NT2/D1 (cell line): ENCODE data around the gene EPHA1.

Source experiments
- DNase-seq: peaks from one replicate; pipeline ENCODE4 v3.0.0-alpha.2; 2011; ENCODE audit warnings: low read depth, low spot score
- H3K27me3 ChIP-seq: 2 replicates; pipeline ENCODE4 v1.6.0; 2011; ENCODE audit warnings: mild to moderate bottlenecking; ENCODE audit not compliant: insufficient read length, insufficient read depth
- H3K36me3 ChIP-seq: 2 replicates; pipeline ENCODE4 v1.6.1; 2011; ENCODE audit warnings: mild to moderate bottlenecking, low read length, mixed read lengths; ENCODE audit not compliant: insufficient read depth, insufficient read length
- H3K4me1 ChIP-seq: 2 replicates; pipeline ENCODE4 v1.5.1; 2011; ENCODE audit not compliant: insufficient read depth, insufficient read length
- H3K4me3 ChIP-seq: 2 replicates; pipeline ENCODE4 v1.5.1; 2011; ENCODE audit warnings: low read depth; ENCODE audit not compliant: insufficient read length
- H3K9ac ChIP-seq: 2 replicates; pipeline ENCODE4 v1.6.0; 2011; ENCODE audit warnings: low read depth; ENCODE audit not compliant: insufficient read length
- H3K9me3 ChIP-seq: 2 replicates; pipeline ENCODE4 v1.5.1; 2011; ENCODE audit warnings: mild to moderate bottlenecking, low read length; ENCODE audit not compliant: insufficient read depth
- SUZ12 ChIP-seq: IDR thresholded peaks from 2 replicates; pipeline ENCODE4 v1.6.1; 2011; ENCODE audit not compliant: insufficient read length, insufficient read depth; ENCODE audit errors: extremely low read depth
- YY1 ChIP-seq: IDR thresholded peaks from 2 replicates; pipeline ENCODE4 v1.6.1; 2011; ENCODE audit not compliant: insufficient read length, insufficient read depth
- ZNF274 ChIP-seq: IDR thresholded peaks from 2 replicates; pipeline ENCODE4 v1.6.1; 2011; ENCODE audit warnings: mild to moderate bottlenecking, low read depth, low read length

Gene EPHA1

DNA sequence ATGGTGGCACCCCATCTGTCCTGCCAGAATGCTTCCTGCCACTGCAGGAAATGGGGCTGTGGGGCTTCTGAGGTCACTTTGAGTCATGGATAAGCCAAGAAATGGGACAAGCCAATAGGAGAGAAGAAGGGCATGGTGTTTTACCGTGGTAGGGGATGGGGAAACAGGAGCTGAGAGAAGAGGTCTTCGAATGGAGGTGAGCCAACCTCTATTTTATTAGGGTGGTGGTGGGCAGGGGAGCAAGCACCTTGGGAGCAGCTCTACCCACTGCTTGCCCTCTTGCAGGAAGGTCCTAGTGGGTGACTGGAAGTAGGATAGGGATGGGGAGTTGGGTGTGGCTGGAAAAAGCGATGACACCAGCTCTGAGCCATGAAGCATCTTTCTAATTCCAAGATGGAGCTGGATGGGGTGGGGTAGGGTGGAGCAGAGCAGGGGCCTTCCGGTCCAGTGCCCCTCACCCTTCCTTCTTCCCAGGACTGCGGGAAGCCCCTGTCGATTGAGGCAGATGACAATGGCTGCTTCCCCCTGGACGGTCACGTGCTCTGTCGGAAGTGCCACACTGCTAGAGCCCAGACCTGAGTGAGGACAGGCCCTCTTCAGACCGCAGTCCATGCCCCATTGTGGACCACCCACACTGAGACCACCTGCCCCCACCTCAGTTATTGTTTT is 18.4 kb downstream of the EPHA1 start:
- Histone ChIP-seq H3K36me3 (peaks cover 88% of the 10 kb centered on the region), H3K9ac (no peak overlapping the region)
- TF ChIP-seq ZNF274 (no peak), SUZ12 (no peak), YY1 (no peak)

DNA sequence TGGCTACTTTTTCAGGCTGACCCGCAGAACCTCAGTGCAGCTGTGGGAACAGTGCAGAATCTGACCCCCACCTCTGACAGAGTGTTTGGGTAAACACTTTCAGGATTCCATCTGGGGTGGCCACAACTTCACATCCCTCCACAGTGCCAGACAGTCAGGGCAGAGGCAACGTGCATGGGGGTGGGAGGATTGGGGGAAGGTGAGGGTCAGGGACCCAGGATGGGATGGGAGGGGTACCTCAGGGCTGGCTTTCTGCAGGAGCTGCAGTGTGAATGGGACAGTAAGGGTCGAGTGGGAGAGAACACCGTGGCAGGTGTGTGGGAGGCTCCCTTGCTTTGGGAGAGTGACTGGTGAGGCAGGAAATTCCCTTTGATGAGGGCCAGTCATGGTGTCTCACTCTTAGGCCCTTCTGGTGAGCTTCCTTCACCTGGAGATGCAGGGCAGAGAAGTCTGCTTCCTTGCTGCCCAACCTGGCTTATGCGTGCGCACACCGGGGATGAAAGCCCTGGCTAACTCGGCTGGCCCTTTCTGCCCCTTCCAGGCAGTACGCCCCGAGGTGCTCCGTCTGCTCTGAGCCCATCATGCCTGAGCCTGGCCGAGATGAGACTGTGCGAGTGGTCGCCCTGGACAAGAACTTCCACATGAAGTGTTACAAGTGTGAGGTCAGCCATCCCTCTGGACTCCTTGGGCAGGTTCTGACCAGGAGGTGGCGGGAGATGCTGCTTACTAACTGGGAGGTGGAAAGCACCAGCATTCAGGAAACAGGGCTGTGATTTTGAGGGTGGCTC is 19.1 kb downstream of the EPHA1 start:
- peaks cover 16% of the 10 kb centered on the region for H3K4me1 ChIP-seq
- DNase-seq = no peak
- H3K36me3 ChIP-seq = peaks cover 90% of the 10 kb centered on the region
- no peaks in the 10 kb centered on the region for H3K9me3 ChIP-seq
- no peak for TF ChIP-seq YY1
- no peak for TF ChIP-seq ZNF274
- no peak for TF ChIP-seq SUZ12
- no peak overlapping the region for H3K4me3 ChIP-seq
- no peaks in the 10 kb centered on the region for H3K27me3 ChIP-seq
- H3K9ac ChIP-seq = no peak overlapping the region

More for the DNA sequence above, 18.4 kb downstream of the EPHA1 start:
- DNase-seq = no peak
- H3K4me3 ChIP-seq = no peak overlapping the region
- H3K9me3 ChIP-seq = no peaks in the 10 kb centered on the region
- no peaks in the 10 kb centered on the region for H3K27me3 ChIP-seq
- peaks cover 10% of the 10 kb centered on the region for H3K4me1 ChIP-seq

DNA sequence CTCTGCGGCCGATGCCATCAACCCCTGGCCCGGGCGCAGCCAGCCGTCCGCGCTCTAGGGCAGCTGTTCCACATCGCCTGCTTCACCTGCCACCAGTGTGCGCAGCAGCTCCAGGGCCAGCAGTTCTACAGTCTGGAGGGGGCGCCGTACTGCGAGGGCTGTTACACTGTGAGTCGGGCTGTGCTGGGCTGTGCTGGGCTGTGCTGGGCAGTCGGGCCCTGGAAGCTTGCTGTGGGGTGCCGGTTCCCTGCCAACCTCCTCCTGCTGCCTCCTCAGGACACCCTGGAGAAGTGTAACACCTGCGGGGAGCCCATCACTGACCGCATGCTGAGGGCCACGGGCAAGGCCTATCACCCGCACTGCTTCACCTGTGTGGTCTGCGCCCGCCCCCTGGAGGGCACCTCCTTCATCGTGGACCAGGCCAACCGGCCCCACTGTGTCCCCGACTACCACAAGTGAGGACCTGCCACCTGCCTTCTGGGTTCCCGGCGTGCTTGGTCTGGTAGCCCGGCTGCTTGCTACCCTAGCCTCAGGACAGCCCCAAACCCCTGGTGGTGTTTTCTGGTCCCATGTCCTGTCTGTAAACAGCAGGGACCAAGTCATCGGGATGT is 20.1 kb downstream of the EPHA1 start:
- Histone ChIP-seq H3K4me1 (peaks cover 16% of the 10 kb centered on the region), H3K36me3 (peaks cover 92% of the 10 kb centered on the region), H3K9ac (no peak overlapping the region), H3K4me3 (no peak overlapping the region), H3K9me3 (no peaks in the 10 kb centered on the region), H3K27me3 (no peaks in the 10 kb centered on the region)
- TF ChIP-seq ZNF274 (no peak), YY1 (no peak), SUZ12 (no peak)
- no peak for DNase-seq

DNA sequence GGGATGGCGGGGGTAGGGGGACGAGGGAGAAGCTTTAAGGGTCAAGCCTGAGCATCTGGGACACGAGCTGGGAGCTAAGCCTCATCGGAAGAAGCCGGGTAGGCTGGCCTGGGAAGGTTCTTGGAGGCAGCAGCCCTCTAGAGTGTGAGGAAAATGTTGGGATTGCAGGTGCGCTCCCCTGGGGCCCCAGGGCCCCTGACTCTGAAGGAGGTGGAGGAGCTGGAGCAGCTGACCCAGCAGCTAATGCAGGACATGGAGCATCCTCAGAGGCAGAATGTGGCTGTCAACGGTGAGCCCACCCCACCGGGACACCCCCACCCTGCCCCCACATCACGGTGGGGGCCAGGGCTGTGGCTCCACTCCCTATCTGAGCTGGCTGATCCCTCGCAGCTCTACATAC is 20.6 kb downstream of the EPHA1 start:
- H3K36me3 ChIP-seq = peaks cover 92% of the 10 kb centered on the region
- H3K4me1 ChIP-seq = peaks cover 16% of the 10 kb centered on the region

DNA sequence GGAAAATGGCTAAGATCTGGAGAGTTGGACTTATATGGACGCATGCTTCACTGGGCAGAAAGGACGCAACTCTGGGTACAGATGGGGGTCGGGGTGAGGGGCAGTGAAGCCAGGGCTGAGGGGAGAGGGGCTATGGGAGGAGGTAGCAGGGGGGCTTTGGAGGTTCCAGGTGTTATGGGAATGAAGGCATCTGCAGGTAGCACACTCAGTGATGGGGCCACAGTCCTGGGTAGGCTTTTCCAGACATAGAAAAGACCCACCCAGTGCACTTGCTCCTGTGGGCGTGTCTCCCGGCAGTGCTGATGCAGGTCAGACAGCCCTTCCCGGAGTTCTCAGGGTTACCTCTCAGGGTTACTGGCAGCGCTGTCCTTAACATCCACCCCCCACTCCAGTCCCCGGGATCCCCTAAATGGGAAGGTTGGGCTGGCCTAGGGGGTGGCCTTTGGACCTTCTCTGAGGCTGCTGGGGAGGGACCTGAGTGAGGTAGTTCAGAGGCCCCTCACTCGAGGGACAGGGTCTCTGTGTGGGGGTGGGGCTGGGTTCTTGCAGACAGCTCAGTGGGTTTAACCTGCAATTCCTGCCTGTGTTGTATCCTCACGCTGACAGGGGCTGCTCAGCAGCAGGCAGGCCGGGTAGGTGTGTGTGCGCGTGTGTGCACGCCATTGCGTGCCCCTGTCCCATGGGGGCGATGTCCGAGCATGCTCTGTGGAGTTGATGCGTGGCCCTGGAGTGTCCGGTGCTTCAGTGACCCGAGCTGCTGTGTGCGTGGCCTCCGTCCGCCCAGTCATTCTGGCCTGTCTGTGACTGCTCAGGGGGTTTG is 21.3 kb downstream of the EPHA1 start:
- no peak overlapping the region for H3K4me3 ChIP-seq
- H3K36me3 ChIP-seq = peaks cover 95% of the 10 kb centered on the region
- peaks cover 19% of the 10 kb centered on the region for H3K4me1 ChIP-seq
- no peaks in the 10 kb centered on the region for H3K27me3 ChIP-seq
- no peaks in the 10 kb centered on the region for H3K9me3 ChIP-seq
- H3K9ac ChIP-seq = no peak overlapping the region
- TF ChIP-seq ZNF274 (no peak), YY1 (no peak), SUZ12 (no peak)
- DNase-seq = no peak

More for the DNA sequence above, 20.6 kb downstream of the EPHA1 start:
- Histone ChIP-seq H3K27me3 (no peaks in the 10 kb centered on the region), H3K9ac (no peak overlapping the region), H3K9me3 (no peaks in the 10 kb centered on the region), H3K4me3 (no peak overlapping the region)
- DNase-seq = no peak
- TF ChIP-seq ZNF274 (no peak), SUZ12 (no peak), YY1 (no peak)

DNA sequence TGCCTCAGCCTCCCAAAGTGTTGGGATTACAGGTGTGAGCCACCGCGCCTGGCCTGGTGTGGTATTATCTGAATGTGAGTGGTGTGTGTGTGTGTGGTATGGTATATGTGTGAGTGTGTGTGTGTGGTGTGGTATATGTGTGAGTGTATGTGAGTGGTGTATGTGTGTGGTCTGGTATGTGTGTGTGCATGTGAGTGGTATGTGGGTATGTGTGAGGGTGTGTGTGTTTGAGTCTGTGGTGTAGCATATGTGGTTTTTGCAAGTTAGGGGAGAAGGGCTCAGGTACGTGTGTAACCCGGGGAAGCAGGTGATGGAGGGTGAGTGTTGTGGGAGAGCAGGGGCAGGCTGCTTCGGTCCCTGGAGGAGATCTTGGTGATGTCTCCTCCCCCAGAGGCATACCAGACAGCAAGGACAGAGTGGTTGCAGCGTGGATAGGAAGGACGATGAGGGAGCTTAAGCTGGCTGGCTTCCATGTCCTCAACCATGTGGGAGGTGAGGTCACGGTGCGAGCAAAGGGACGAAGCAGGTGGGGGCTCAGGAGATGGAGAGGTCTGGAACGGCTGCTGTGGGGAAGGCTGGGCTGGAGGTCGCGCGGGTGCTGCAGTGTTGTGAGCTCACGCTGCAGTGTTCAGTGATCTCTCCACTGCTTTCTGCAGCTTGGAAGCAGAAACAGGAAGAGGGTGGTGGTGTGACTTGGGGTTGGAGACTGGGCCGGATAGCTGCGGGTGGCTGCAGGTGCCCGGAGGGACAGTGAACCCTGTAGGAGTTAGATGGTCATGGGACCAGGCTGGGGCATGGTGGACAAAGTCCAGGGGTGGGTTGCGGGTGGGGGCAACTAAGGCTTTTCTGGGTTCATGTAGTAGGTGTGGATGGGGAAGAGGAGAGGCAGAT is 22.5 kb downstream of the EPHA1 start:
- Histone ChIP-seq H3K36me3 (peaks cover 93% of the 10 kb centered on the region), H3K9me3 (no peaks in the 10 kb centered on the region), H3K4me3 (no peak overlapping the region), H3K27me3 (no peaks in the 10 kb centered on the region), H3K9ac (no peak overlapping the region), H3K4me1 (peaks cover 19% of the 10 kb centered on the region)
- DNase-seq = no peak
- TF ChIP-seq YY1 (no peak), SUZ12 (no peak), ZNF274 (no peak)
